Left ventricle myocardium inferior (tissue), 1 donor: Measurements from ENCODE around the gene KMT2D. TPM values are rescaled to one million over a fixed set of nuclear protein-coding genes. Genes with fewer than 3 reads are reported as not detected.
A peak's percentile ranks its signal among the peaks of the same experiment; 100 is the strongest.

Experiments
- DNase-seq: peaks from one replicate; pipeline ENCODE4 v3.0.0-alpha.2; 2020
- H3K27ac ChIP-seq: fragments of 200-600 bp; replicated peaks from 2 replicates; pipeline ENCODE4 v1.8.0; 2021
- H3K27me3 ChIP-seq: fragments of 200-600 bp; 2 replicates; pipeline ENCODE4 v1.8.0; 2021; ENCODE audit warnings: low read depth
- H3K36me3 ChIP-seq: fragments of 200-600 bp; 2 replicates; pipeline ENCODE4 v1.8.0; 2021
- H3K4me1 ChIP-seq: fragments of 200-600 bp; 2 replicates; pipeline ENCODE4 v1.8.0; 2021
- H3K4me3 ChIP-seq: fragments of 200-600 bp; 2 replicates; pipeline ENCODE4 v1.8.0; 2021; ENCODE audit warnings: mild to moderate bottlenecking, moderate library complexity
- H3K9me3 ChIP-seq: fragments of 200-600 bp; replicated peaks from 2 replicates; pipeline ENCODE4 v1.8.0; 2021
- intact Hi-C: fragments of 100-400 bp; cut with micrococcal nuclease; formaldehyde crosslinking; loops from one replicate; pipeline ENCODE4 v1.11.0; 2022
- total RNA-seq: library from RNA; stranded (reverse); fragmentation: NEBNext Ultra II Directional; extraction: Animal tissue kit (Norgen Biotek cat#: 25700); gene quantifications from one replicate; pipeline ENCODE4 v1.2.1, GENCODE V29; 2021
- TF ChIP-seq, protein P1 (sequence below): fragments of 200-600 bp; IDR thresholded peaks from 2 replicates; pipeline ENCODE4 v1.8.0; 2021; ENCODE audit warnings: antibody characterized with exemption, mild to moderate bottlenecking, borderline replicate concordance
- donor health status: DM: no; HTN: yes; CAD: no; lungs with severe emphysema.

Gene KMT2D
- total RNA-seq, 1 donor from 2014 or later = 38.5 TPM

DNA sequence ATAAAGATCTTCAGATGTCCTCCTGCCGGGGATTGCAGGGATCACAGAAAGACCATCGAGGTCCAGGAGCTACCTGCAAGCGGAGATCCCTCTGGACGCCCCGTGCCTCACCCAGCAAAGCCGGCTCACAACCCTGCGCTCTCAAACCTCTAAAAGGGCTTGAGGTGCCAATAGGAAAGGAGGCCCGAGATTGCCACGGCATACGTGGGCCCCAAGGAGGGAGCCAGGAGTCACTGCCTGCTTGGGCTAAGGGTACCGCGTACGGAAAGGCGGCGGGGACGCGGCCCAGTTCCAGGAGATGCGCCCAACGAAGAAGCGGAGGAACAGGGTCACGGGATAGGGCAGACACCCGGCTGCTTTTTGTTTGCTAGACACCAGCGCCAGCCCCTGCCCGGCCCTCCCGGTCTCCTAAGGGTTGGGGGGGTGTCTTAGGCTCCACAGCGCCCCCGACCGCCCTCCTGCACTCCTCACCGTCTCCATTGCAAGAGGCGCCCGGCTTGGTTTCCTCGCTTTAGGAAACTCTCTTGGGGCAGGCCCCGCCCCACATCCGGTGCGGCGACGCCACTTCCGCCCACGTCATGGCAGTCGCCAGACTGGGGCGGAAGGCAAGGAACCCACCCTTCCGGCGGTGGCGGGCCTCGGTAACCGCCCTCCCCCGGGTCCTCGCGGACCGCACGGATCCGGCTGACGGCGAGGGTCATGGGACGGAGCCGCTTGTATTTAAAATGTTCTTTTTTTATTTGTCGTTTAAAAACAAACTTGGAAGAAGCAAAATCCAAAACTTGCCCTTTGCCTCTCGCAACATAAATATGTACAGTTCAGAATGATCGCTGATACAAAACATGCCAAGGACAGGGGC, 42.1 kb downstream of the KMT2D start, which contains the start of gene PRKAG1:
Gene PRKAG1 (minus strand): TSS at position 516 of the 859 bp plus-strand sequence. CDS start 36 bp downstream, at position 480.
- H3K4me1 ChIP-seq = peaks cover 58% of the 10 kb centered on the region
- H3K4me3 ChIP-seq = peak within 1 kb of the TSS; percentile 93
- H3K27ac ChIP-seq = peak within 1 kb of the TSS; percentile 97
- TF ChIP-seq, protein P1, sequence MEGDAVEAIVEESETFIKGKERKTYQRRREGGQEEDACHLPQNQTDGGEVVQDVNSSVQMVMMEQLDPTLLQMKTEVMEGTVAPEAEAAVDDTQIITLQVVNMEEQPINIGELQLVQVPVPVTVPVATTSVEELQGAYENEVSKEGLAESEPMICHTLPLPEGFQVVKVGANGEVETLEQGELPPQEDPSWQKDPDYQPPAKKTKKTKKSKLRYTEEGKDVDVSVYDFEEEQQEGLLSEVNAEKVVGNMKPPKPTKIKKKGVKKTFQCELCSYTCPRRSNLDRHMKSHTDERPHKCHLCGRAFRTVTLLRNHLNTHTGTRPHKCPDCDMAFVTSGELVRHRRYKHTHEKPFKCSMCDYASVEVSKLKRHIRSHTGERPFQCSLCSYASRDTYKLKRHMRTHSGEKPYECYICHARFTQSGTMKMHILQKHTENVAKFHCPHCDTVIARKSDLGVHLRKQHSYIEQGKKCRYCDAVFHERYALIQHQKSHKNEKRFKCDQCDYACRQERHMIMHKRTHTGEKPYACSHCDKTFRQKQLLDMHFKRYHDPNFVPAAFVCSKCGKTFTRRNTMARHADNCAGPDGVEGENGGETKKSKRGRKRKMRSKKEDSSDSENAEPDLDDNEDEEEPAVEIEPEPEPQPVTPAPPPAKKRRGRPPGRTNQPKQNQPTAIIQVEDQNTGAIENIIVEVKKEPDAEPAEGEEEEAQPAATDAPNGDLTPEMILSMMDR = peak; percentile 53
- H3K9me3 ChIP-seq = no peaks in the 10 kb centered on the region
- DNase-seq = peak; percentile 96
- H3K27me3 ChIP-seq = no peaks in the 10 kb centered on the region
- H3K36me3 ChIP-seq = peaks cover 30% of the 10 kb centered on the region
- intact Hi-C loops = no loop called here

DNA sequence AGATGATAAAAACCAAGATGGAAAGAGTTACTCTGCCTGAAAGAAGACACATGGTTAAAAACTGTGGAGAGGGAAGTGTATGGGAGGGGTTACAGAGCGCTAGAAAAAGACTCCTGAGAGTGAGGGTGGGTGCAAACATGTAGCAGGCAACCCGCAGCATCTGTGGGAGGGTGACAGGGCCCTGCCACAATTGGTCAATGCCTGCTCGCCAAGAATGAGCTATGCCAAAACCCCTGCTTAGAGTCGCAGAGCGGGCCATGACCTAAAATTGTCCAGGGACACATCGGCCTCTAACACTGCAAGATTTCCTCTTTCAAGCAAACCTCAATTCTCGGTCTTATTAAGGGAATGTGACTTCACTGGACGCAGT, 42.7 kb downstream of the KMT2D start:
- Histone ChIP-seq H3K4me3 (peak overlapping the region; percentile 93), H3K9me3 (no peaks in the 10 kb centered on the region), H3K27ac (peak overlapping the region; percentile 97), H3K36me3 (peaks cover 26% of the 10 kb centered on the region), H3K4me1 (peaks cover 63% of the 10 kb centered on the region), H3K27me3 (no peaks in the 10 kb centered on the region)
- DNase-seq = no peak
- TF ChIP-seq, protein P1 = no peak
- intact Hi-C loops = no loop called here

DNA sequence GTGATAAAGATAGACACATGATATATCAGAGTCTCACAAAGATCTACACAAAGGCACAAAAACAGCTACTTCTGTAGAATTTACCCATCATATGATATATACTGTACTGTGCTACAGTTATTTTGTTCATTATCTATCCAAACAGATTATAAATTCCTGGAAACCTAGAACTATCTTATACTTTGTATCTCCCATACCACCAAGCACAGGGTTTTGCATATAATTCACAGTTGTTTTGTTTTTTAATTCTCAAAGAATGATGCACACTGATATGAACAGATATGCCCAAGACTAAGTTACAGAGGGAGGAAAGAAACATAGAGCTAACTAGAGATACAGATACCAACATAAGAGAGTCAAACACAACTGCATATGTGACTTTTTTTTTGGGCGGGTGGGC, 45.4 kb downstream of the KMT2D start:
- H3K4me3 ChIP-seq = no peak overlapping the region
- peaks cover 29% of the 10 kb centered on the region for H3K36me3 ChIP-seq
- H3K27ac ChIP-seq = no peak overlapping the region
- no peaks in the 10 kb centered on the region for H3K27me3 ChIP-seq
- TF ChIP-seq, protein P1 = no peak
- intact Hi-C loops = no loop called here
- H3K4me1 ChIP-seq = peaks cover 64% of the 10 kb centered on the region
- no peak for DNase-seq
- no peaks in the 10 kb centered on the region for H3K9me3 ChIP-seq

DNA sequence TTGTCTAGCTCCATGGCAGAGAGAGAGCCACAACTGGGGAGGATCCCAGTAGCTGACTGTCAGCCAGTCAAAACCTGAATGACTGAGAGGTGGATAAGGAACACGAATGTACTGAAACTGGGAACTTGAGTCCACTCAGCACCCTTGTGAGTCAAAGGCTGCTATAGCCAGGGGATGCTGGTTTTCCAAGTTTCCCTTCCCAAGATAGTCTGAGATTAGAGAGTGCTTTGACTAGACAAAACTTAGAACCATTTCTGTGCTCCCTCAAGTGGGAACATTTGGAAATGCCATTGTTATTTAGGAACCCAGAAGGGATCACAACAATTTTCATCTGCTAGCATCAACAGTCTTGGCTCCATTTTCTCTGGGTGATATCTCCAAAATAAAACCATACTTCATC, 46.0 kb downstream of the KMT2D start:
- DNase-seq = no peak
- Histone ChIP-seq H3K9me3 (no peaks in the 10 kb centered on the region), H3K4me3 (no peak overlapping the region), H3K36me3 (peaks cover 35% of the 10 kb centered on the region), H3K27ac (peak overlapping the region; percentile 0), H3K4me1 (peaks cover 63% of the 10 kb centered on the region), H3K27me3 (no peaks in the 10 kb centered on the region)
- intact Hi-C loops = no loop called here
- TF ChIP-seq, protein P1 = no peak

DNA sequence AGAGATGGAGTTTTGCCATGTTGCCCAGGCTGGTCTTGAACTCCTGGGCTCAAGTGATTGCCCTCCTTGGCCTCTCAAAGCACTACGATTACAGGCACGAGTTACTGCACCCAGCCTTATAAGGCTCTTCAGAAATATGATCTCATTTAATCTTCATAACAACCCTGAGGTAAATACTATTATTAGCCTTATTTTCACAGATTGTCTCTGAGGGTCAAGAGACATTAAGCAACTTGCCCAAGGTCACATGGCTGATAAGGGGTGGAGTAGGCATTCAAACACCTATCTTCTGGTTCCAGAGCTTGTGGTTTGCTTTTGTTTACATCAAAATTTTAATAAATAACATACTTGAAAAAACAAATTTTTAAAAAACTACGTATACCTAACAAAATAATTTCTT, 47.2 kb downstream of the KMT2D start:
- peaks cover 45% of the 10 kb centered on the region for H3K36me3 ChIP-seq
- peaks cover 55% of the 10 kb centered on the region for H3K4me1 ChIP-seq
- DNase-seq = no peak
- H3K27me3 ChIP-seq = no peaks in the 10 kb centered on the region
- peak overlapping the region; percentile 10 for H3K27ac ChIP-seq
- H3K4me3 ChIP-seq = no peak overlapping the region
- intact Hi-C loops = no loop called here
- H3K9me3 ChIP-seq = no peaks in the 10 kb centered on the region
- TF ChIP-seq, protein P1 = no peak
